Upper lobe of left lung (tissue), 6 donors: ENCODE measurements around the gene FRY. TPM values are rescaled to one million over a fixed set of nuclear protein-coding genes. Genes with fewer than 3 reads are reported as not detected.
A peak's percentile ranks its signal among the peaks of the same experiment; 100 is the strongest.

ENCODE experiments used
- ATAC-seq, 2 donors: fragments of 200-7000 bp; cut with Tn5 transposase; one replicate each; pipeline ENCODE4 v1.9.1; 2022; ENCODE audit warnings: mild to moderate bottlenecking in 2 of 2, moderate library complexity in 2 of 2; ENCODE audit not compliant: low FRiP score in 2 of 2
- DNase-seq, 2 donors: peaks; one replicate each; pipeline ENCODE4 v3.0.0-alpha.2; 2019 to 2020
- H3K27ac ChIP-seq, 4 donors: fragments of 200-600 bp; sonication (generic); one replicate each; pipeline ENCODE4 v1.5.1; 2016 to 2019
- H3K27me3 ChIP-seq, 4 donors: fragments of 200-600 bp; sonication (generic); one replicate each; pipeline ENCODE4 v1.5.1; 2017 to 2019
- H3K36me3 ChIP-seq, 4 donors: fragments of 200-600 bp; sonication (generic); one replicate each; pipeline ENCODE4 v1.5.1; 2016 to 2019
- H3K4me1 ChIP-seq, 4 donors: fragments of 200-600 bp; sonication (generic); one replicate each; pipeline ENCODE4 v1.5.1; 2018 to 2019
- H3K4me3 ChIP-seq, 4 donors: fragments of 200-600 bp; sonication (generic); one replicate each; pipeline ENCODE4 v1.5.1; 2017 to 2019; ENCODE audit warnings: mild to moderate bottlenecking in 2 of 4, moderate library complexity in 1 of 4
- H3K9me3 ChIP-seq, 4 donors: fragments of 200-600 bp; sonication (generic); one replicate each; pipeline ENCODE4 v1.5.1; 2018 to 2019
- CTCF ChIP-seq, 6 experiments: fragments of 450-650 bp in 4 of 6; fragments of 200-600 bp in 2 of 6; sonication (generic) in 2 of 6; IDR thresholded peaks; one replicate each; pipeline ENCODE4 v1.5.1; 2016 to 2019; ENCODE audit warnings: antibody characterized with exemption in 6 of 6
- EP300 ChIP-seq, 4 donors: sonication (generic); formaldehyde crosslinking; IDR thresholded peaks; one replicate each; pipeline ENCODE4 v1.5.1; 2017; ENCODE audit warnings: antibody characterized with exemption in 4 of 4, control low read depth in 2 of 4
- POLR2A ChIP-seq, 4 donors: fragments of 450-650 bp; IDR thresholded peaks; one replicate each; pipeline ENCODE4 v1.5.1; 2016 to 2017; ENCODE audit warnings: antibody characterized with exemption in 4 of 4, mild to moderate bottlenecking in 2 of 4
- POLR2AphosphoS5 ChIP-seq, 2 donors: sonication (generic); formaldehyde crosslinking; IDR thresholded peaks; one replicate each; pipeline ENCODE4 v1.5.1; 2017; ENCODE audit warnings: antibody characterized with exemption in 2 of 2
- WGBS, 2 donors: methylation state at CpG; one replicate each; pipeline ENCODE4 v1.1.5; 2017 to 2018; 5-methylcytosine and 5-hydroxymethylcytosine counted together
- total RNA-seq, 6 donors: library from RNA; depleted of rRNA in 4 of 6; stranded (reverse); fragments of >200 nt in 4 of 6; gene quantifications; one replicate each; pipeline versions ENCODE4 v1.1.0 to v1.2.1, GENCODE V29; 2016 to 2021
- donor health status: DM: no; HTN: no; CAD: no; lungs with moderate emphysema.
- donor health status: DM: no; HTN: yes; CAD: no; lungs with severe emphysema.

The FRY gene
- total RNA-seq, 6 donors from 2014 or later, result 58.3 to 88.9 (median 65.8) TPM

GRCh38 chr13:32032759-32033158, 1.2 kb downstream of the FRY start:
- H3K4me3 ChIP-seq, result no peak overlapping the region
- WGBS, 2 donors, result 68 to 73% methylated on average over 1 of the region's 1 CpG
- no peak for TF ChIP-seq POLR2A (IDR thresholded peaks at IDR 0.05)
- H3K36me3 ChIP-seq, result no peaks in the 10 kb centered on the region
- H3K27me3 ChIP-seq, result no peaks in the 10 kb centered on the region
- H3K9me3 ChIP-seq, result no peaks in the 10 kb centered on the region
- peaks cover 0 to 36% (median 15%) of the 10 kb centered on the region in 4 donors for H3K4me1 ChIP-seq
- DNase-seq, result no peak
- H3K27ac ChIP-seq, result no peak overlapping the region
- ATAC-seq, result no peak

DNA sequence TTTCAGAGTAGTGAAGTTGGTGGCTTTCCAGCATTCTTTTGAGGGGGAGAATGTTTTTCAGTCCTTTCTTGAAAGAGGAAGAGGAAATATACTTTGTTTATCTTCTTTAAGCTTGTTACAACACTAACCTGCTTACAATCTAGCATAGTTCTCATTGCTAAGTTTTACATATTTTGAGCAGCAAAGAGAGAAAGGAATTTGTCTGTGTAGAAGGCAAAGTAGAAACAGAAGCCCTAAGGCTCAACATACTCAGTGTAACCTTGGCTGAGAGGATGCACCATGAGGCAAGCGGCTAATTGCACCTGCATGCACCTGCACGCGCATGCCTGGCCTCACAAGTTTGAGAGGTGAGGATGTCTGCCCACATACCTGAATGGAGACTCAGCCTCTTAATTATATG, 2.2 kb downstream of the FRY start:
- TF ChIP-seq POLR2AphosphoS5 (IDR thresholded peaks at IDR 0.05), result no peak
- Histone ChIP-seq H3K36me3 (no peaks in the 10 kb centered on the region), H3K4me3 (no peak overlapping the region), H3K4me1 (peaks cover 0 to 36% (median 15%) of the 10 kb centered on the region in 4 donors), H3K27me3 (no peaks in the 10 kb centered on the region), H3K9me3 (no peaks in the 10 kb centered on the region), H3K27ac (peak overlapping the region in 1 of 4 donors; percentile 5)
- WGBS, 2 donors, result 90 to 96% methylated on average over 3 of the region's 3 CpGs
- no peak for ATAC-seq
- DNase-seq, result peak in 1 of 2 donors; percentile 7

DNA sequence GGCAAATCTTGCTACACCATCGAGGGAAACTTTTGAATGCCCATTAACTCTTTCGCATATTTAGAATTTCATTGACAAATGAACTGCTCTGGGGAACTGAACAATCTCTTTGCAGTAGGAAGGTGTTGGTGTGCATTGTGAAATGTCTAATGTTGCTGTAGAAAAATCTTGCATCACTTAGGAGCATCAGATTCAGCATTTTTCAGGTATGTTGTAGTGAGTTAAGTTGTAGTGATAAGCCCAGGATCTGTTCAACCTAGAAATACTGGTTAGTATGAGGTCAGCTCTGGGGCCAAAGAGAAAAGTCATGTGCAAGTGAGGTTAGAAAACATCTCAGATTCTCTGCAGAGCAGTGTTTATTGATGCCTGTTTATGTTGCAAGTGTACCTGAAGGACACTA, 4.1 kb downstream of the FRY start:
- no peaks in the 10 kb centered on the region for H3K27me3 ChIP-seq
- no peaks in the 10 kb centered on the region for H3K36me3 ChIP-seq
- peak overlapping the region in 1 of 4 donors; percentile 20 for H3K27ac ChIP-seq
- no peak overlapping the region for H3K4me3 ChIP-seq
- no peak for DNase-seq
- H3K4me1 ChIP-seq, result peaks cover 0 to 32% (median 14%) of the 10 kb centered on the region in 4 donors
- H3K9me3 ChIP-seq, result no peaks in the 10 kb centered on the region
- WGBS, 2 donors, result 75 to 81% methylated on average over 2 of the region's 2 CpGs
- ATAC-seq, result no peak
- no peak for TF ChIP-seq POLR2A (IDR thresholded peaks at IDR 0.05)
- no peak for TF ChIP-seq POLR2AphosphoS5 (IDR thresholded peaks at IDR 0.05)
- no peak for TF ChIP-seq EP300 (IDR thresholded peaks at IDR 0.05)
- TF ChIP-seq CTCF (IDR thresholded peaks at IDR 0.05), result no peak

DNA sequence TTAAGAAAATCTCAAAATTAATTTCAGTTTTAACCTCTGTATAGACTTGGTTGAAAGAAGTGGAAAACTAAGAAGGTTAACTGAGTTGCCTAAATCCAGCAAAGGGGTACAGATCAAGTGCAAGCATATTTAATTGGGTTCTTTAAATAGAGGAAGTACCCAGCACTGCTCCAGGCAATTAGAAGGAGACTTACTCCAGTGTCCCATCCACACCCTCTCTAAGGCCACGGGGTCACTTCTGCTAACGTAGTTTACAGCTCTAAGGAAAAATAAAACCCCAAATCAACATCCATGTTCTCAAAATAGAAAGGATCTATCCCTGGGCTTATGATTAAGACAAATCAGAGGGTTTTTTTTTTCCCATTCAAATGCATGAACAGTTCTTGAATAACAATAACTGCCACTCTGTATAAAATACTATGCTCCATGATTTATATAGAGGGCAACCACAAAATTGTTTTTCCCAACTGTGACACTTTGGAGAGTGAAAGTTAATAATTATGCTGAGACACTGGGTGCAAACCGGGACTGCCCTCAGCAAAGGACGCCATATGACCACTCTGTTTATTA, 4.6 kb downstream of the FRY start:
- H3K9me3 ChIP-seq, result no peaks in the 10 kb centered on the region
- peaks cover 0 to 30% (median 12%) of the 10 kb centered on the region in 4 donors for H3K4me1 ChIP-seq
- H3K27ac ChIP-seq, result peak overlapping the region in 1 of 4 donors; percentile 20
- TF ChIP-seq EP300 (IDR thresholded peaks at IDR 0.05) (no peak), CTCF (IDR thresholded peaks at IDR 0.05) (no peak), POLR2A (IDR thresholded peaks at IDR 0.05) (no peak), POLR2AphosphoS5 (IDR thresholded peaks at IDR 0.05) (no peak)
- H3K36me3 ChIP-seq, result no peaks in the 10 kb centered on the region
- DNase-seq (peak in 1 of 2 donors; percentile 51), ATAC-seq (peak; percentile 60 to 70)
- H3K4me3 ChIP-seq, result no peak overlapping the region
- no peaks in the 10 kb centered on the region for H3K27me3 ChIP-seq
- WGBS, 2 donors, result 50 to 54% methylated on average over 4 of the region's 4 CpGs

GRCh38 chr13:32036757-32037156, 5.2 kb downstream of the FRY start:
- Histone ChIP-seq H3K27ac (peak overlapping the region in 1 of 4 donors; percentile 20), H3K27me3 (no peaks in the 10 kb centered on the region), H3K4me1 (peaks cover 0 to 27% (median 12%) of the 10 kb centered on the region in 4 donors), H3K4me3 (no peak overlapping the region), H3K9me3 (no peaks in the 10 kb centered on the region), H3K36me3 (no peaks in the 10 kb centered on the region)
- DNase-seq, result no peak
- ATAC-seq, result peak in 1 of 2 donors; percentile 23
- no peak for TF ChIP-seq POLR2AphosphoS5 (IDR thresholded peaks at IDR 0.05)
- no peak for TF ChIP-seq CTCF (IDR thresholded peaks at IDR 0.05)
- no peak for TF ChIP-seq EP300 (IDR thresholded peaks at IDR 0.05)
- TF ChIP-seq POLR2A (IDR thresholded peaks at IDR 0.05), result no peak
- 37 to 46% methylated on average over 2 of the region's 2 CpGs for WGBS, 2 donors

GRCh38 chr13:32037471-32037870, 5.9 kb downstream of the FRY start:
- ATAC-seq (no peak), DNase-seq (no peak)
- WGBS, 2 donors, result 26 to 37% methylated on average over 2 of the region's 2 CpGs
- Histone ChIP-seq H3K27me3 (no peaks in the 10 kb centered on the region), H3K9me3 (no peaks in the 10 kb centered on the region), H3K27ac (no peak overlapping the region), H3K4me3 (no peak overlapping the region), H3K4me1 (peaks cover 0 to 20% (median 12%) of the 10 kb centered on the region in 4 donors), H3K36me3 (no peaks in the 10 kb centered on the region)
- TF ChIP-seq EP300 (IDR thresholded peaks at IDR 0.05) (no peak), POLR2AphosphoS5 (IDR thresholded peaks at IDR 0.05) (no peak), POLR2A (IDR thresholded peaks at IDR 0.05) (no peak), CTCF (IDR thresholded peaks at IDR 0.05) (no peak)
